Superior temporal gyrus (tissue), 1 donor: ENCODE data around the gene MEGF11.

Experiments used
- DNase-seq: peaks from one replicate; pipeline ENCODE4 v3.0.0-alpha.2; 2016; ENCODE audit errors: extremely low spot score

Gene MEGF11

GRCh38 chr15:66115568-66116206, 137.9 kb downstream of the MEGF11 start:
- DNase-seq: no peak

- DNase-seq: no peak
These were observed 138.6 kb downstream of the MEGF11 start for GRCh38 chr15:66114863-66115425.

- DNase-seq: no peak
These were observed 141.2 kb downstream of the MEGF11 start for GRCh38 chr15:66112388-66112787.

GRCh38 chr15:66111363-66111762, 142.2 kb downstream of the MEGF11 start:
- no peak for DNase-seq

GRCh38 chr15:66110864-66111263, 142.7 kb downstream of the MEGF11 start:
- no peak for DNase-seq

- no peak for DNase-seq
These were observed 143.7 kb downstream of the MEGF11 start for GRCh38 chr15:66109826-66110225.

- no peak for DNase-seq
These were observed 144.9 kb downstream of the MEGF11 start for GRCh38 chr15:66108483-66109265.

- no peak for DNase-seq
These were observed 146.5 kb downstream of the MEGF11 start for GRCh38 chr15:66107070-66107469.

- no peak for DNase-seq
These were observed 148.0 kb downstream of the MEGF11 start for GRCh38 chr15:66105286-66106265.

GRCh38 chr15:66103293-66103590, 150.3 kb downstream of the MEGF11 start:
- DNase-seq: no peak

- no peak for DNase-seq
These were observed 150.8 kb downstream of the MEGF11 start for GRCh38 chr15:66102563-66103292.

GRCh38 chr15:66101715-66102395, 151.7 kb downstream of the MEGF11 start:
- DNase-seq: no peak

GRCh38 chr15:66100761-66101160, 152.8 kb downstream of the MEGF11 start:
- DNase-seq: no peak

GRCh38 chr15:66099950-66100671, 153.4 kb downstream of the MEGF11 start:
- no peak for DNase-seq

- DNase-seq: no peak
These were observed 155.6 kb downstream of the MEGF11 start for GRCh38 chr15:66098022-66098363.

GRCh38 chr15:66097151-66098021, 156.2 kb downstream of the MEGF11 start:
- DNase-seq: peak; percentile 75

GRCh38 chr15:66096688-66097058, 156.9 kb downstream of the MEGF11 start:
- no peak for DNase-seq

- DNase-seq: no peak
These were observed 157.5 kb downstream of the MEGF11 start for GRCh38 chr15:66095871-66096687.
